HepG2 (cell line): ENCODE measurements around the gene PMEL. TPM values are rescaled to one million over a fixed set of nuclear protein-coding genes. Genes with fewer than 3 reads are reported as not detected.
A peak's percentile ranks its signal among the peaks of the same experiment; 100 is the strongest.

Source experiments
- ARID2 ChIP-seq: sonication (generic); formaldehyde crosslinking; IDR thresholded peaks from 2 replicates; pipeline ENCODE4 v1.8.1; 2022; ENCODE audit warnings: mild to moderate bottlenecking, missing genetic modification reagents, borderline replicate concordance
- ARID5B ChIP-seq: IDR thresholded peaks from 2 replicates; pipeline ENCODE4 v1.4.0; 2020; ENCODE audit warnings: mild to moderate bottlenecking, missing genetic modification reagents
- ATF7-NPFF ChIP-seq: sonication (generic); formaldehyde crosslinking; IDR thresholded peaks from 2 replicates; pipeline ENCODE4 v1.8.1; 2023; ENCODE audit warnings: mild to moderate bottlenecking, low read depth, missing genetic modification reagents, moderate library complexity
- ELF3 ChIP-seq: IDR thresholded peaks from 2 replicates; pipeline ENCODE4 v1.6.1; 2016; ENCODE audit warnings: missing genetic modification reagents, missing compliant biosample characterization
- EP300 ChIP-seq, 3 experiments: sonication (generic) in 1 of 3; formaldehyde crosslinking in 1 of 3; IDR thresholded peaks; 2 replicates each; pipeline versions ENCODE4 v1.5.1 to v1.6.1; 2011 to 2020; ENCODE audit warnings: low read depth in 2 of 3, low read length in 2 of 3, borderline replicate concordance in 1 of 3, improper control_type of control experiment in 1 of 3, mild to moderate bottlenecking in 1 of 3, missing genetic modification reagents in 1 of 3, moderate library complexity in 1 of 3
- FLYWCH1 ChIP-seq: sonication (generic); formaldehyde crosslinking; IDR thresholded peaks from 2 replicates; pipeline ENCODE4 v1.8.1; 2023; ENCODE audit warnings: mild to moderate bottlenecking, missing genetic modification reagents
- KLF12 ChIP-seq: sonication (generic); formaldehyde crosslinking; IDR thresholded peaks from 2 replicates; pipeline ENCODE4 v1.4.0; 2020; ENCODE audit warnings: missing genetic modification reagents, borderline replicate concordance
- MEIS1 ChIP-seq: sonication (generic); formaldehyde crosslinking; IDR thresholded peaks from 2 replicates; pipeline ENCODE4 v1.9.0; 2021; ENCODE audit warnings: mild to moderate bottlenecking, missing genetic modification reagents, moderate library complexity, borderline replicate concordance
- PCBP2 ChIP-seq: fragments of 200-400 bp; formaldehyde crosslinking; optimal IDR thresholded peaks from 2 replicates; pipeline ENCODE3; 2018; ENCODE audit warnings: low read length, low read depth; ENCODE audit not compliant: poor library complexity, severe bottlenecking
- RAD51 ChIP-seq: fragments of 450-650 bp; IDR thresholded peaks from 2 replicates; pipeline ENCODE4 v1.6.1; 2016; ENCODE audit warnings: borderline replicate concordance
- RARA ChIP-seq: IDR thresholded peaks from 2 replicates; pipeline ENCODE4 v1.6.1; 2016; ENCODE audit warnings: missing genetic modification reagents, missing compliant biosample characterization
- REXO4 ChIP-seq: sonication (generic); formaldehyde crosslinking; IDR thresholded peaks from 2 replicates; pipeline ENCODE4 v1.8.0; 2022; ENCODE audit warnings: missing genetic modification reagents, mild to moderate bottlenecking, borderline replicate concordance
- SAFB2 ChIP-seq: sonication (generic); formaldehyde crosslinking; IDR thresholded peaks from 2 replicates; pipeline ENCODE4 v1.5.1; 2020; ENCODE audit warnings: missing genetic modification reagents, low read depth, mild to moderate bottlenecking, borderline replicate concordance
- SMAD9 ChIP-seq: sonication (generic); formaldehyde crosslinking; IDR thresholded peaks from 2 replicates; pipeline ENCODE4 v1.5.1; 2020; ENCODE audit warnings: mild to moderate bottlenecking, missing genetic modification reagents
- SOX6 ChIP-seq, 2 experiments: fragments of 450-650 bp in 1 of 2; sonication (generic) in 1 of 2; formaldehyde crosslinking in 1 of 2; IDR thresholded peaks; 2 replicates each; pipeline versions ENCODE4 v1.4.0 to v1.6.1; 2017 to 2020; ENCODE audit warnings: antibody characterized with exemption in 1 of 2, mild to moderate bottlenecking in 1 of 2, missing genetic modification reagents in 1 of 2
- TEAD3 ChIP-seq: optimal IDR thresholded peaks from 2 replicates; pipeline ENCODE3; 2016; ENCODE audit warnings: borderline replicate concordance
- TFDP1 ChIP-seq: IDR thresholded peaks from 2 replicates; pipeline ENCODE4 v1.6.1; 2016; ENCODE audit warnings: missing compliant biosample characterization, missing genetic modification reagents, borderline replicate concordance
- ZEB1 ChIP-seq: IDR thresholded peaks from 2 replicates; pipeline ENCODE4 v1.6.1; 2012; ENCODE audit warnings: mild to moderate bottlenecking, low read depth, inconsistent platforms; ENCODE audit not compliant: insufficient replicate concordance
- ZFP41 ChIP-seq: sonication (generic); formaldehyde crosslinking; IDR thresholded peaks from 2 replicates; pipeline ENCODE4 v1.4.0; 2020; ENCODE audit warnings: mild to moderate bottlenecking, missing genetic modification reagents, borderline replicate concordance
- ZNF12 ChIP-seq: sonication (generic); formaldehyde crosslinking; IDR thresholded peaks from 2 replicates; pipeline ENCODE4 v1.5.0; 2020; ENCODE audit warnings: missing genetic modification reagents
- ZNF333 ChIP-seq: sonication (generic); formaldehyde crosslinking; IDR thresholded peaks from 2 replicates; pipeline ENCODE4 v1.4.0; 2020; ENCODE audit warnings: mild to moderate bottlenecking, missing genetic modification reagents, borderline replicate concordance
- ZNF549 ChIP-seq: sonication (generic); formaldehyde crosslinking; IDR thresholded peaks from 2 replicates; pipeline ENCODE4 v1.5.0; 2020; ENCODE audit warnings: missing genetic modification reagents
- ZNF672 ChIP-seq: sonication (generic); formaldehyde crosslinking; IDR thresholded peaks from 2 replicates; pipeline ENCODE4 v1.8.1; 2022; ENCODE audit warnings: missing genetic modification reagents
- ZNF816 ChIP-seq: sonication (generic); formaldehyde crosslinking; IDR thresholded peaks from 2 replicates; pipeline ENCODE4 v1.8.0; 2022; ENCODE audit warnings: missing genetic modification reagents, mild to moderate bottlenecking, borderline replicate concordance
- polyA plus RNA-seq, 8 experiments: library from polyadenylated mRNA; depleted of rRNA in 3 of 8; stranded (reverse) in 7 of 8; unstranded in 1 of 8; fragments of >200 nt; fragmentation: Illumina TruSeq in 4 of 8; extraction: Trizol in 4 of 8; gene quantifications; 2 replicates each; pipeline versions ENCODE4 v1.2.1 to v1.2.3, GENCODE V29; 2011 to 2016; ENCODE audit warnings: low read depth in 4 of 8, missing spikeins in 1 of 8, mixed read lengths in 1 of 8; ENCODE audit not compliant: insufficient read depth in 1 of 8
- total RNA-seq, 5 experiments: library from RNA; depleted of rRNA; stranded (reverse); fragments of >200 nt; fragmentation: Illumina TruSeq; extraction: Trizol; gene quantifications; 2 replicates each; pipeline ENCODE4 v1.2.3, GENCODE V29; 2016; ENCODE audit warnings: low read depth in 1 of 5

PMEL gene
- total and polyA plus RNA-seq, 2 of the 13 experiments (the other 11 are each of a cell fraction or from before 2014, with no cell fraction given), result 0.49 to 3.3 TPM

- no peak for TF ChIP-seq ZEB1
- TF ChIP-seq PCBP2, result no peak
- peak; percentile 34; the same call in 1 of the 2 replicates for TF ChIP-seq ELF3 (CRISPR knock-in tag)
- TF ChIP-seq ARID5B, result peak; percentile 34; the same call in 1 of the 2 replicates
- peak; percentile 79 for TF ChIP-seq ZNF12 (CRISPR knock-in tag)
- TF ChIP-seq ARID2, result no peak
- TF ChIP-seq SMAD9, result no peak
- TF ChIP-seq REXO4 (CRISPR knock-in tag), result no peak
- TF ChIP-seq ZNF816 (CRISPR knock-in tag), result no peak
- TF ChIP-seq RARA (CRISPR knock-in tag), result 0 out of 2 replicates have a peak, but pooled peaks have one; percentile 12
- TF ChIP-seq SAFB2 (CRISPR knock-in tag), result no peak
- no peak for TF ChIP-seq ZFP41 (CRISPR knock-in tag)
- no peak for TF ChIP-seq KLF12 (CRISPR knock-in tag)
- TF ChIP-seq ATF7-NPFF, result no peak
- TF ChIP-seq ZNF672 (CRISPR knock-in tag), result no peak
- no peak for TF ChIP-seq SOX6 (IDR thresholded peaks at IDR 0.05)
- TF ChIP-seq SOX6 (CRISPR knock-in tag; IDR thresholded peaks at IDR 0.05), result peak; percentile 31; the same call in 1 of the 2 replicates
- peak; percentile 87 for TF ChIP-seq TEAD3
- TF ChIP-seq ZNF549 (CRISPR knock-in tag), result no peak
- TF ChIP-seq FLYWCH1 (CRISPR knock-in tag), result no peak
- TF ChIP-seq MEIS1 (CRISPR knock-in tag), result no peak
- no peak for TF ChIP-seq RAD51
- no peak for TF ChIP-seq TFDP1 (CRISPR knock-in tag)
- TF ChIP-seq ZNF333 (CRISPR knock-in tag), result no peak
- peak in 1 of 2 experiments; percentile 63; a peak in 2 of 4 replicates for TF ChIP-seq EP300 (IDR thresholded peaks at IDR 0.05; ENCODE audit: low read depth in 2 of 2, low read length in 2 of 2)
- TF ChIP-seq EP300 (CRISPR knock-in tag; IDR thresholded peaks at IDR 0.05; ENCODE audit: borderline replicate concordance), result no peak
- TF ChIP-seq, all 625 proteins: peak for 38
Measured at GRCh38 chr12:55908726-55909512, 56.9 kb downstream of the PMEL start (continued).
